ENCODE data around the gene BAX.

BAX gene

DNA sequence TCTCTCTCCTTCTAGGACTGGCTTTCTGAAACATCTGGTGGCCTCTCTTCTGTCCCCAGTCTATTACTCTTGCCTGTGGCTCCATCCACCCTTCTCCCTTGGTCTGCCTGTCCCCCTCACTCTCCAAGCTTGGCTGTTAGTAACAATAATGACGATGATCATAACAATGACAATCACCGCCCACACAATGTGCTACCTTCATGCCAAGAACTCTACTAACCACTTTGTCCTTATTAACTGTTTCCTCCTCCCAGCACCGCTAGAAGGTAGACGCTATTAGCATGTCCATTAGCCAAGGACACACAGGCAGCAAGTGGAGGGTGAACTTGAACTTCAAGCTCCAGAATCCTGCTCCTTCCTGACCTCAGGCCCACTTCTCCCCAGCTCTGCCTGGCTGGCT lies 35.7 kb downstream of the BAX start:
- TF ChIP-seq BHLHE40 (IDR thresholded peaks at IDR 0.05; ENCODE audit: borderline replicate concordance) = no peak
- TF ChIP-seq SUZ12 (IDR thresholded peaks at IDR 0.05) = no peak
- no peak for TF ChIP-seq NFRKB (IDR thresholded peaks at IDR 0.05)
- no peak for TF ChIP-seq ARNT (IDR thresholded peaks at IDR 0.05)
- no peak for TF ChIP-seq FOXA1 (IDR thresholded peaks at IDR 0.05)
- TF ChIP-seq LEF1 (IDR thresholded peaks at IDR 0.05; ENCODE audit: borderline replicate concordance) = no peak
- TF ChIP-seq FOXM1 (IDR thresholded peaks at IDR 0.05; ENCODE audit: borderline replicate concordance) = no peak
- TF ChIP-seq ELF4 (IDR thresholded peaks at IDR 0.05) = no peak
- no peak for TF ChIP-seq FOXK2 (IDR thresholded peaks at IDR 0.05)
- TF ChIP-seq HDGF (IDR thresholded peaks at IDR 0.05; ENCODE audit: borderline replicate concordance) = no peak
- no peak for TF ChIP-seq ZNF384 (IDR thresholded peaks at IDR 0.05)
- TF ChIP-seq TARDBP (IDR thresholded peaks at IDR 0.05) = no peak
- TF ChIP-seq CTBP1 (IDR thresholded peaks at IDR 0.05; ENCODE audit: borderline replicate concordance) = no peak
- ChIA-PET CTCF (no interaction called here), POLR2A (interaction anchor here (1.0 kb wide), 1 partner anchor 9 kb away, joined by 3 read pairs; no protein-coding TSS in a partner anchor)
- DNase-seq (ENCODE audit: extremely low spot score) = no peak

GRCh38 chr19:48991011-48991609 lies 36.4 kb downstream of the BAX start:
- ChIA-PET CTCF (interaction anchor here (3.5 kb wide), 1 partner anchor 14 kb away, joined by 26 read pairs; no protein-coding TSS in a partner anchor), POLR2A (interaction anchor here (1.0 kb wide), 1 partner anchor 8 kb away, joined by 3 read pairs; no protein-coding TSS in a partner anchor)
- no peak for TF ChIP-seq SP1 (IDR thresholded peaks at IDR 0.05)
- no peak for TF ChIP-seq L3MBTL2 (conservative IDR thresholded peaks at IDR 0.05)
- TF ChIP-seq LEF1 (IDR thresholded peaks at IDR 0.05; ENCODE audit: borderline replicate concordance) = no peak
- no peak for TF ChIP-seq NFRKB (IDR thresholded peaks at IDR 0.05)
- TF ChIP-seq TARDBP (IDR thresholded peaks at IDR 0.05) = no peak
- no peak for TF ChIP-seq BHLHE40 (IDR thresholded peaks at IDR 0.05; ENCODE audit: borderline replicate concordance)
- TF ChIP-seq FOXA1 (IDR thresholded peaks at IDR 0.05) = no peak
- TF ChIP-seq ZNF384 (IDR thresholded peaks at IDR 0.05) = no peak
- no peak for TF ChIP-seq CTBP1 (IDR thresholded peaks at IDR 0.05; ENCODE audit: borderline replicate concordance)
- no peak for TF ChIP-seq FOXK2 (IDR thresholded peaks at IDR 0.05)
- no peak for TF ChIP-seq SUZ12 (IDR thresholded peaks at IDR 0.05)
- no peak for TF ChIP-seq HDGF (IDR thresholded peaks at IDR 0.05; ENCODE audit: borderline replicate concordance)
- TF ChIP-seq ARNT (IDR thresholded peaks at IDR 0.05) = no peak
- no peak for TF ChIP-seq FOXM1 (IDR thresholded peaks at IDR 0.05; ENCODE audit: borderline replicate concordance)
- TF ChIP-seq, protein P1, sequence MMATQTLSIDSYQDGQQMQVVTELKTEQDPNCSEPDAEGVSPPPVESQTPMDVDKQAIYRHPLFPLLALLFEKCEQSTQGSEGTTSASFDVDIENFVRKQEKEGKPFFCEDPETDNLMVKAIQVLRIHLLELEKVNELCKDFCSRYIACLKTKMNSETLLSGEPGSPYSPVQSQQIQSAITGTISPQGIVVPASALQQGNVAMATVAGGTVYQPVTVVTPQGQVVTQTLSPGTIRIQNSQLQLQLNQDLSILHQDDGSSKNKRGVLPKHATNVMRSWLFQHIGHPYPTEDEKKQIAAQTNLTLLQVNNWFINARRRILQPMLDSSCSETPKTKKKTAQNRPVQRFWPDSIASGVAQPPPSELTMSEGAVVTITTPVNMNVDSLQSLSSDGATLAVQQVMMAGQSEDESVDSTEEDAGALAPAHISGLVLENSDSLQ (IDR thresholded peaks at IDR 0.05) = no peak
- no peak for TF ChIP-seq ELF4 (IDR thresholded peaks at IDR 0.05)
- DNase-seq (ENCODE audit: extremely low spot score) = no peak

GRCh38 chr19:48991873-48992580 lies 37.4 kb downstream of the BAX start:
- ChIA-PET CTCF (interaction anchor here (0.7 to 3.5 kb wide), 6 partner anchors 9 to 106 kb away, joined by 3 to 26 read pairs (median 4); no protein-coding TSS in a partner anchor), POLR2A (interaction anchor here (1.1 to 2.3 kb wide), 2 partner anchors 21 to 65 kb away, joined by 3 to 5 read pairs; no protein-coding TSS in a partner anchor)
- DNase-seq (ENCODE audit: extremely low spot score) = peak; percentile 60
- TF ChIP-seq SP1 (IDR thresholded peaks at IDR 0.05) (no peak), ARNT (IDR thresholded peaks at IDR 0.05) (no peak), ZNF384 (IDR thresholded peaks at IDR 0.05) (no peak), TARDBP (IDR thresholded peaks at IDR 0.05) (no peak), ELF4 (IDR thresholded peaks at IDR 0.05) (no peak), LEF1 (IDR thresholded peaks at IDR 0.05; ENCODE audit: borderline replicate concordance) (no peak), SUZ12 (IDR thresholded peaks at IDR 0.05) (no peak), FOXM1 (IDR thresholded peaks at IDR 0.05; ENCODE audit: borderline replicate concordance) (no peak), L3MBTL2 (conservative IDR thresholded peaks at IDR 0.05) (no peak), HDGF (IDR thresholded peaks at IDR 0.05; ENCODE audit: borderline replicate concordance) (no peak), FOXA1 (IDR thresholded peaks at IDR 0.05) (no peak), CTBP1 (IDR thresholded peaks at IDR 0.05; ENCODE audit: borderline replicate concordance) (no peak), NFRKB (IDR thresholded peaks at IDR 0.05) (no peak), FOXK2 (IDR thresholded peaks at IDR 0.05) (no peak), BHLHE40 (IDR thresholded peaks at IDR 0.05; ENCODE audit: borderline replicate concordance) (no peak)
- TF ChIP-seq, protein P1 (IDR thresholded peaks at IDR 0.05) = no peak

- POLR2A ChIA-PET = interaction anchor here (0.9 to 2.3 kb wide), 18 partner anchors 9 to 206 kb away, joined by 3 to 12 read pairs (median 5); partner anchors contain the start of genes BAX, BCAT2 and PPP1R15A
- TF ChIP-seq CTBP1 (IDR thresholded peaks at IDR 0.05; ENCODE audit: borderline replicate concordance) (no peak), ELF4 (IDR thresholded peaks at IDR 0.05) (no peak), HDGF (IDR thresholded peaks at IDR 0.05; ENCODE audit: borderline replicate concordance) (no peak), ARNT (IDR thresholded peaks at IDR 0.05) (no peak), SUZ12 (IDR thresholded peaks at IDR 0.05) (no peak), TARDBP (IDR thresholded peaks at IDR 0.05) (no peak), NFRKB (IDR thresholded peaks at IDR 0.05) (no peak), ZNF384 (IDR thresholded peaks at IDR 0.05) (no peak), BHLHE40 (IDR thresholded peaks at IDR 0.05; ENCODE audit: borderline replicate concordance) (no peak), FOXM1 (IDR thresholded peaks at IDR 0.05; ENCODE audit: borderline replicate concordance) (no peak), FOXA1 (IDR thresholded peaks at IDR 0.05) (no peak), LEF1 (IDR thresholded peaks at IDR 0.05; ENCODE audit: borderline replicate concordance) (no peak), FOXK2 (IDR thresholded peaks at IDR 0.05) (no peak), SP1 (IDR thresholded peaks at IDR 0.05) (no peak), L3MBTL2 (conservative IDR thresholded peaks at IDR 0.05) (no peak)
- TF ChIP-seq, protein P1 (IDR thresholded peaks at IDR 0.05) = no peak
- CTCF ChIA-PET = interaction anchor here (0.7 to 3.5 kb wide), 15 partner anchors 9 to 206 kb away, joined by 3 to 26 read pairs (median 4); partner anchors contain the start of genes DHDH and FTL
- no peak for DNase-seq (ENCODE audit: extremely low spot score)
These were observed 38.0 kb downstream of the BAX start for GRCh38 chr19:48992581-48993174.

Measured in HEK293T (cell line).